MM.1S (cell line): ENCODE results near the gene SLC9A2.

Source experiments
- DNase-seq: peaks from one replicate; pipeline ENCODE4 v3.0.0-alpha.2; 2015
- H2AFZ ChIP-seq: fragments of 300-600 bp; sonication (generic); 2 replicates; pipeline ENCODE4 v1.6.0; 2016; ENCODE audit warnings: antibody characterized with exemption, low read length
- H3F3A ChIP-seq: fragments of 300-600 bp; sonication (generic); 2 replicates; pipeline ENCODE4 v1.6.1; 2016; ENCODE audit warnings: mild to moderate bottlenecking, antibody characterized with exemption, low read length, moderate library complexity, mixed read lengths; ENCODE audit not compliant: insufficient read depth
- H3K27ac ChIP-seq: fragments of 300-600 bp; sonication (generic); 2 replicates; pipeline ENCODE4 v1.5.1; 2016; ENCODE audit warnings: mild to moderate bottlenecking, low read length
- H3K27me3 ChIP-seq: fragments of 300-600 bp; sonication (generic); replicated peaks from 2 replicates; pipeline ENCODE4 v1.6.0; 2016; ENCODE audit warnings: low read length; ENCODE audit not compliant: insufficient read depth
- H3K36me3 ChIP-seq: fragments of 300-600 bp; sonication (generic); replicated peaks from 2 replicates; pipeline ENCODE4 v1.6.1; 2016; ENCODE audit warnings: mild to moderate bottlenecking, low read length, mixed read lengths; ENCODE audit not compliant: insufficient read depth
- H3K4me1 ChIP-seq: fragments of 300-600 bp; sonication (generic); 2 replicates; pipeline ENCODE4 v1.6.1; 2016; ENCODE audit warnings: low read length, mixed read lengths
- H3K4me2 ChIP-seq: fragments of 300-600 bp; sonication (generic); 2 replicates; pipeline ENCODE4 v1.6.0; 2016; ENCODE audit warnings: low read depth, low read length
- H3K4me3 ChIP-seq: fragments of 300-600 bp; sonication (generic); 2 replicates; pipeline ENCODE4 v1.5.1; 2016; ENCODE audit warnings: low read length, mixed read lengths
- H3K79me2 ChIP-seq: fragments of 300-600 bp; sonication (generic); 2 replicates; pipeline ENCODE4 v1.6.1; 2016; ENCODE audit warnings: mixed run types, low read length, mixed read lengths
- H3K9ac ChIP-seq: fragments of 300-600 bp; sonication (generic); 2 replicates; pipeline ENCODE4 v1.6.1; 2016; ENCODE audit warnings: low read length, mixed read lengths
- H3K9me2 ChIP-seq: fragments of 300-600 bp; sonication (generic); replicated peaks from 2 replicates; pipeline ENCODE4 v1.6.1; 2016; ENCODE audit warnings: mild to moderate bottlenecking, low read length, mixed read lengths; ENCODE audit not compliant: insufficient read depth
- H3K9me3 ChIP-seq: fragments of 300-600 bp; sonication (generic); replicated peaks from 2 replicates; pipeline ENCODE4 v1.6.1; 2016; ENCODE audit warnings: mild to moderate bottlenecking, low read length, mixed read lengths; ENCODE audit not compliant: insufficient read depth
- H4K20me1 ChIP-seq: fragments of 300-600 bp; sonication (generic); 2 replicates; pipeline ENCODE4 v1.6.1; 2016; ENCODE audit warnings: mild to moderate bottlenecking, low read length, moderate library complexity, mixed read lengths; ENCODE audit not compliant: insufficient read depth
- CTCF ChIP-seq: fragments of 300-600 bp; sonication (generic); IDR thresholded peaks from 2 replicates; pipeline ENCODE4 v1.5.1; 2016; ENCODE audit warnings: antibody characterized with exemption, low read length, mixed read lengths
- EZH2 ChIP-seq: fragments of 300-600 bp; sonication (generic); optimal IDR thresholded peaks from 2 replicates; pipeline ENCODE3; 2017; ENCODE audit warnings: low read depth, mild to moderate bottlenecking, antibody characterized with exemption, low read length, mixed read lengths
- EZH2phosphoT487 ChIP-seq: fragments of 300-600 bp; sonication (generic); IDR thresholded peaks from 2 replicates; pipeline ENCODE4 v1.6.1; 2018; ENCODE audit warnings: antibody characterized with exemption, low read length

Gene SLC9A2

GRCh38 chr2:102660070-102660469 is 40.7 kb downstream of the SLC9A2 start:
- no peak for DNase-seq
- no peak overlapping the region for H3K27ac ChIP-seq
- H3K4me2 ChIP-seq, result no peak overlapping the region
- no peak overlapping the region for H2AFZ ChIP-seq
- H4K20me1 ChIP-seq, result no peaks in the 10 kb centered on the region
- H3K36me3 ChIP-seq, result no peaks in the 10 kb centered on the region
- no peaks in the 10 kb centered on the region for H3K27me3 ChIP-seq
- H3K9me2 ChIP-seq, result no peaks in the 10 kb centered on the region
- no peak for TF ChIP-seq EZH2
- no peak for TF ChIP-seq CTCF
- no peak for TF ChIP-seq EZH2phosphoT487
- no peaks in the 10 kb centered on the region for H3K4me1 ChIP-seq
- H3K79me2 ChIP-seq, result no peaks in the 10 kb centered on the region
- no peaks in the 10 kb centered on the region for H3F3A ChIP-seq
- no peak overlapping the region for H3K4me3 ChIP-seq
- H3K9ac ChIP-seq, result no peak overlapping the region
- H3K9me3 ChIP-seq, result no peaks in the 10 kb centered on the region

- no peaks in the 10 kb centered on the region for H3K9me2 ChIP-seq
- no peaks in the 10 kb centered on the region for H3K27me3 ChIP-seq
- H3K36me3 ChIP-seq, result no peaks in the 10 kb centered on the region
- no peak for TF ChIP-seq EZH2phosphoT487
- TF ChIP-seq CTCF, result no peak
- no peaks in the 10 kb centered on the region for H4K20me1 ChIP-seq
- H3K9me3 ChIP-seq, result no peaks in the 10 kb centered on the region
- H3K4me2 ChIP-seq, result no peak overlapping the region
- H3K4me3 ChIP-seq, result no peak overlapping the region
- no peak overlapping the region for H2AFZ ChIP-seq
- DNase-seq, result no peak
- no peak overlapping the region for H3K27ac ChIP-seq
- no peaks in the 10 kb centered on the region for H3K79me2 ChIP-seq
- H3F3A ChIP-seq, result no peaks in the 10 kb centered on the region
- no peaks in the 10 kb centered on the region for H3K4me1 ChIP-seq
- H3K9ac ChIP-seq, result no peak overlapping the region
These were observed 41.2 kb downstream of the SLC9A2 start for GRCh38 chr2:102660574-102660973.

GRCh38 chr2:102661846-102662245 is 42.5 kb downstream of the SLC9A2 start:
- no peaks in the 10 kb centered on the region for H3K27me3 ChIP-seq

More at GRCh38 chr2:102661846-102662245, 42.5 kb downstream of the SLC9A2 start:
- H3K36me3 ChIP-seq, result no peaks in the 10 kb centered on the region
- TF ChIP-seq EZH2phosphoT487 (no peak), EZH2 (no peak), CTCF (no peak)
- H3K9me2 ChIP-seq, result no peaks in the 10 kb centered on the region
- H3K4me1 ChIP-seq, result no peaks in the 10 kb centered on the region
- no peaks in the 10 kb centered on the region for H4K20me1 ChIP-seq
- no peak overlapping the region for H3K4me3 ChIP-seq
- no peak overlapping the region for H3K9ac ChIP-seq
- H3K9me3 ChIP-seq, result no peaks in the 10 kb centered on the region
- H3F3A ChIP-seq, result no peaks in the 10 kb centered on the region
- no peak overlapping the region for H2AFZ ChIP-seq
- no peak overlapping the region for H3K4me2 ChIP-seq
- H3K79me2 ChIP-seq, result no peaks in the 10 kb centered on the region
- no peak for DNase-seq
- no peak overlapping the region for H3K27ac ChIP-seq
